SK-N-MC (cell line): ENCODE data around the gene CACNG1.

Source experiments
- EZH2 ChIP-seq: fragments of 200-600 bp; sonication (generic); IDR thresholded peaks from one replicate; pipeline ENCODE4 v1.6.1; 2017; ENCODE audit warnings: antibody characterized with exemption
- FOXP2 ChIP-seq: optimal IDR thresholded peaks from 2 replicates; pipeline ENCODE3; 2011; ENCODE audit warnings: mild to moderate bottlenecking, moderate library complexity; ENCODE audit not compliant: insufficient read depth; ENCODE audit errors: extremely low read length, control extremely low read depth
- POLR2AphosphoS5 ChIP-seq: IDR thresholded peaks from 2 replicates; pipeline ENCODE4 v1.6.1; 2012; ENCODE audit warnings: mild to moderate bottlenecking, low read depth, low read length, borderline replicate concordance

DNA sequence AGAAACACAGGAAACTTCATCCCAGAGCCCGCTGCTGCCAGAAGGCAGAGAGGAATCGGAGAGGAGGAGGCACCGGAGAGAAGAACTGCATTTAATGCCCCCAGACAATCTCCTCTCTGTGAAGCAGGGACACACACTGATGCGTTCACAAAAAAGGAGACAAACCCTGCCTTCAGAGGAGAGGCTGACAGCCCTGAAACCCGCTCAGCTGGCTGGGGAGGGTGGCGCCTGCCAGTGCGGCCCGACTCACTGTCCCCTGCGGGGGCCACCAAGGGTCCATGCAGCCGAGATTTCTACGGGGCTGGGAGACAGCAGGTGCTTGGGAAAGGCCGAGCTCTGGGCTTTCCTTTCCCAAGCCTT is 21.9 kb upstream of the CACNG1 start:
- TF ChIP-seq POLR2AphosphoS5 (no peak), EZH2 (no peak), FOXP2 (no peak)
